KOPT-K1 (cell line): Measurements from ENCODE around the gene RAB25.

Experiments used
- H3K27ac ChIP-seq: fragments of 200-600 bp; sonication (generic); 2 replicates; pipeline ENCODE4 v1.5.1; 2016; ENCODE audit warnings: antibody characterized with exemption, mild to moderate bottlenecking, low read depth, low read length; ENCODE audit not compliant: poor library complexity, severe bottlenecking
- H3K36me3 ChIP-seq: fragments of 200-600 bp; sonication (generic); 2 replicates; pipeline ENCODE4 v1.5.1; 2017; ENCODE audit warnings: antibody characterized with exemption, mild to moderate bottlenecking, low read length, moderate library complexity; ENCODE audit not compliant: insufficient read depth
- H3K9me3 ChIP-seq: fragments of 200-600 bp; sonication (generic); 2 replicates; pipeline ENCODE4 v1.5.1; 2017; ENCODE audit warnings: antibody characterized with exemption, low read length, mild to moderate bottlenecking; ENCODE audit not compliant: insufficient read depth, poor library complexity, severe bottlenecking

The RAB25 gene

DNA sequence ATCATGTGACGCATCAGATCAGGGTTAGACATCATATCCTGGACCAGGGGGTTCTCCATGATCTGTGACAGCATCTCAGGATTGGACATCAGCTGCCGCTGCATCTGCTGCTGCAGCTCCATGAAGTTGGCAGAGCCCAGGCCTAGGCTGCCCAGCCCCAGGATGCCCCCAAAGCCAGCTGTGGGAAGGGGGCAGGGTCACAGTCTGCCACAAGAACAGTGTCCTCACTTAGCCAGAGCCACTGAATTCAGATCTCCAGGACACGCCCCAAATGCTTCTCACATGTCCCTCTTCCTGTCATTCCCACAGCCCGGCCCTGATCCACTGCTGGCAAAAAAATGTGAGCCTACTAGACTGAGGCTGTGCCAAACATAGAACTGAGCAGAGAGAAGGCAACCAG lies 10.6 kb upstream of the RAB25 start:
- Histone ChIP-seq H3K27ac (no peak overlapping the region), H3K36me3 (peaks cover 54% of the 10 kb centered on the region), H3K9me3 (no peaks in the 10 kb centered on the region)

DNA sequence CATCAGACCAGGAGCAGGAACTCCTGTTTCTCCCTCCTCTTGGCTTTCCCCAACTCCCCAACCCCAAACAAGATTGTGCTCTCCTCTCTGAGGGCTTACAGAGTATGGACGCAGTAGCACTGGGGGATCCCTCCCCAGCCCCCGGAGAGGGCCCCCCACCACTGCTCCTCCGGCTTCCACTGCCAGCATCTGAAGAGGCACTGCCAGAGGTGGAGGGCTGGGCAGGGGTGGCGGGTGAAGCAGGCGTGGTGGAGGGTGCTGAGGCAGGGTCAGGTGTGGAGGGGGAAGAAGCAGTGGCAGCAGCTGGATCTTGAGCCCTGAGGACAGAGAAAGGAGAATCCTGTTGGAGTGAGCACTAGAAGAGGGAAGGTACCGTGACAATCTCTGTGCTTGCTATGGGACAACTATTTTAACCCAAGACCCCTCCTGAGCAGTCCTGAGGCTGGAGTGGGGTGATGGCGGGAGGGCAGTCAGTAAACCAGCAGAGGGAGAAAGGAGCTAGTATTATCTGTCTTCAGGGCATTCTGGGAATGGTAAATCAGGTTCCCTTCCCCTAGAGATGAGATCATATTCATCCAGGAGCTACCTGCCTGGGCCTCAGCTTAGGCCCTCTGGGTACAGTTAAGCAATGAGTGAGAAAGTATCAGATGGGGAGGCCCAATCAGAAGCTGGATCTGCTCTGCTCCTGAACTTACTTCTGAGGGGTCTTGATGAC lies 9.8 kb upstream of the RAB25 start:
- H3K27ac ChIP-seq = no peak overlapping the region
- no peaks in the 10 kb centered on the region for H3K9me3 ChIP-seq
- peaks cover 51% of the 10 kb centered on the region for H3K36me3 ChIP-seq

DNA sequence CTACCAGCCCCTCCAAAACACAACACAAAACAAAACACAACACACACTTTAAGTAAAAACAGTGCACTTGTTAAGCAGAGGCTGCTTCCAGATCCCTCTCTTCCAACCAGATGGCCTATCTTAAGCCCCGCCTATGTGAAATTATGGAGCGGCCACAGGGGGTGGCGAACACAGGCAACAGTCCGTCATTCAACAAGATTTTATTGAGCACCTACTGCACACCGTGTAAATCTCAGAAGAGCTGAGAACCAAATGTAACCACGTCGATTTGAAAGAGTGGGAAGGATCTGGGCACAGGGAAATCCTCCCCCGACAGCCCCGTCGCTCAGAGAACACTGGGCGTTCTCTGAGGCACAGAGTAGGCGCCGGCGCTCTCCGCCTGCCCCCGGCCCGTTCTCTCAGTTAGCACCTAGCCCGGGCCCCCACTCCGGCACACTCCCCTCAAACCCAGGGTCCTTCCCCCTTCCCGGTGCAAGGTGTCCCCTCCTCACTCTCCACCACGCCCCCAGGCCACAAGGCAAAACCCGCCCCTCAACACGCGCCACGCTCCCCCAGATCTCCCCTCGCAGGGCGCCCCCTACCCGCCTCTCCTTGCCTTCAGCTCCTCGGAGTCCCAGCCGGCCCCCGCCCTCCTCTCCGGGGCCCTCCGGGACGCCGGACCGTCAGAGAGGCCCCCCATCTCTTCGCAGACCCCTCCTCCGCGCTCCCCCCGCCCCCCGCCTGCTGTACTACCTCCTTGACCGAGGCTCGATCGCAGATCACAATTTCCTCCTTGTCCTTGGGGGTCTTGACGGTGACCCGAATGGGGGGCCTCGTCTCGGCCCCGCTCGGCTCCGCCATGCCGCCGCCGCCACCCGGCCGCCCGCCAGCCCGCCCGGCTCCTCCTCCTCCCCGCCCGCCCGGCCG lies 7.8 kb upstream of the RAB25 start:
- no peaks in the 10 kb centered on the region for H3K9me3 ChIP-seq
- H3K27ac ChIP-seq = peak overlapping the region; percentile 83
- peaks cover 43% of the 10 kb centered on the region for H3K36me3 ChIP-seq

DNA sequence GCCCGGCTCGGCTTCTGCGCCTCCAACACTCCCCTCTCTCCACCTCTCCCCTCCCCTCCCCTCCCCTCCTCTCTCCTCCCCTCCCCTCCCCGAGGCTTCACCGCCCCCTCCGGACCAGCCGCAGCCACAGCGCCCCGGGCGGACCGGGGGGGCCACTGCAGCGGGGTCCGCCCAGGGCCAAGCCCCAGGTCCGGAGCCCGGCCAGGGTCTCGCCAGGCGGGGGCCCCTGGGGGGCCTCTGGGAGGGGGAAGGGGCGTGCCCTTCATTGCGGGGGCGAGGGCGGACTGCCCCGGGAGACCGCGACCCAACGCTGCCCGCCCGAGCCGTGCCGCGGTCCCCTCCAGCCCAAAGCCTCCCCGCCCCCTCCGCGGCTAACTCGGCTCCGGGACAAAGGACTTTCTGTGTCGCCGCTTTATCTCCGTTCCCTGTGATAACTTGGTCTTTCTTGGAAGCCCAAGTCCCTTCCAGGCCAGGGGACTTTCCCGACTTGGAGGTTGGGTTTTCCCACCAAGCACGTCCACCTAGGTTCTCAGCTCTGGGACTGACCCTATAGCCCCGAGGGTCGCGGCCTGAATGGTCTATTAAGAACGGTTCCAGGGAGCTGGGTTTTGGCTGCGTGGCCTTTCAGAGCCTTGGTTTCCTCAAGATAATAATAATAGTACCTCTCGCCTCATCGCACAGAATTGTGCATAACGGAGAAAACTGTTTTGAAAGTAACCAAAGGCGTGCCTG lies 7.0 kb upstream of the RAB25 start, which contains the start of gene UBQLN4:
Gene UBQLN4, minus strand, starts transcription at position 31 of the 732 bp plus-strand sequence. CDS start 97 bp downstream, outside the sequence.
- Histone ChIP-seq H3K27ac (peak within 1 kb of the TSS; percentile 83), H3K36me3 (peaks cover 42% of the 10 kb centered on the region), H3K9me3 (no peaks in the 10 kb centered on the region)

DNA sequence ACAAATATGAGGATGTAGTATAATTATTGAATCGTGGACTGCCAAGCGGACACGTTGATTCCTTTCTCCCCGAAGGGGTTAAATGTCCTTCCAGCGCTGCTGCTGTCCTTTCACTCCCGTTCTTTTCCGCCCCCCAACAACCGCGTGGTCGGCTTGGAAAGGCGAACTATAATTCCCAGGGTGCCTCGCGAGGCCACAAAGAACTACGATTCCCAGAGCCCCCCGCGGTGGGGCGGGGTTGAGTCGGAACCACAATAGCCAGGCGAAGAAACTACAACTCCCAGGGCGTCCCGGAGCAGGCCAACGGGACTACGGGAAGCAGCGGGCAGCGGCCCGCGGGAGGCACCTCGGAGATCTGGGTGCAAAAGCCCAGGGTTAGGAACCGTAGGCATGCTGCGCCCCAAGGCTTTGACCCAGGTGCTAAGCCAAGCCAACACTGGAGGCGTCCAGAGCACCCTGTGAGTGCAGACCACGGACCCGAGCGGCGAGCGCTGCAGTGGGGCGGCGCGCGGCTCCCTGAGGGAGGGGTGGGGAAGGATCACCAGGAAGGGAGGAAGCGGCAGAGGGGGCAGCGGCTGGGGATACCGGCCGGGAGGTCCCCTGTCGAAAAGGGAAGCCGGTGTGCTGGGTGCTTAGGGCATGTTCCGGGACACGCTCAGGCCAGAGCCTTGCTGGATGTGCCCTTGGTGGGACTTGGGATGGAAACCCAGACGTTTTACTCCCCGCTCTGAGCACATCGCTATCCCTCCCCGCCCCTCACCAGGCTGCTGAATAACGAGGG lies 6.3 kb upstream of the RAB25 start, which contains the start of gene LAMTOR2:
Gene LAMTOR2, plus strand, starts transcription at position 283 of the 781 bp plus-strand sequence. Its CDS starts 108 bp downstream, at position 391.
- Histone ChIP-seq H3K27ac (peak within 1 kb of the TSS; percentile 83), H3K36me3 (peaks cover 34% of the 10 kb centered on the region), H3K9me3 (no peaks in the 10 kb centered on the region)

DNA sequence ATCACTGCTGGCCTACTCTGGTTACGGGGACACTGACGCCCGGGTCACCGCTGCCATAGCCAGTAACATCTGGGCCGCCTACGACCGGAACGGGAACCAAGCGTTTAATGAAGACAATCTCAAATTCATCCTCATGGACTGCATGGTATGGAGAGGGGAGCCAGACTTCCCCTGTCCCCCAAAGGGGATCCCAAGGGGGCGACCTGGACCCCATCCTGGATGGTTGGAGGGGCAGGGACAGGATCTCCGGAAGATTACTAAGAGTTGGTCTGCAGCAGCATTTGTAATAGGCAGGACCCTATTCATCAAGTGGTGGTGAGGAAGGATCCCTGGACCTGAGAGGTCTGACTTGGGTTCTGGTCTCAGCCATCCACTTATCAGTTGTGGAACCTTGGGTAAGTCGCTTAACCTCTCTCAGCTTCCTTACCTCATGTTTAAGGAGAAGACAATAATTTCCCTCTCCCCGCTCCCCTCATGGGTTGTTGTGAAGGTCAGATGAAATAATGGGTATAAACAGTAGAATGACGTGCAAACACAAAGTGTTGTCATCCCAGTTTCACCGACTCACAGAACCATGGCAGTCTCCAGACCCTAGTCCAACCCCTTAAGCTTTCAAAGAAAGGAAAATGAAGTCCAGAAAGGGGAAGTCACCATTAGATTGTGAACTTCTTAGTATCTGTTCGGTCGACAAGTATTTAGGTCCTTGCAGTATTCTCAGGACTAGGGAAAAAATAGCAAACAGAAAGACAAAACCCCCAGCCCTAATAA lies 5.5 kb upstream of the RAB25 start:
- Histone ChIP-seq H3K27ac (peak overlapping the region; percentile 83), H3K36me3 (peaks cover 26% of the 10 kb centered on the region)

DNA sequence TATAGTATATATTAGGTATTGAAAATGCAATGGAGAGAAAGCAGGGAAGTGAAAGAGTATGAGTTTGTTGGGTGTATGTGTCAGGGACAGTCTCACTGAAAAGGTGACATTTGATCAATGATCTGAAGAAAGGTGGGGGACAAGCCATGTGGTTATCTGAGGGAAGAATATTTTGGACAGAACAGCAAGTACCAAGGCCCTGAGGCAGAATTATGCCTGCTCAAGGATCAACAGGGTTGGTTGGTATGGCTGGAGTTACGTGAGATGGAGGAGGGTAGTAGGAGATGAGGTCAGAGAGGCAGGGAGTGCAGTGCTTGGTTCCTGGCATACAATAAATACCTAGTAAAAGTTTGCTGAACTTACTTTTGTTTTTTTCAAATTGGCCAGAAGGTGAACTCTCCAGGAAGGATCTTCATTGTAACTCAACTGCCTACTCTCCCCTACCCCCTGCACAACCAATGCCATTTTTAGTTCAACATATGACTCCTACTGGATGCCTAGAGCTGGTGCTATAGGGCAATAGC lies 4.6 kb upstream of the RAB25 start:
- Histone ChIP-seq H3K27ac (no peak overlapping the region), H3K36me3 (peaks cover 18% of the 10 kb centered on the region; the same call in 1 of the 2 replicates), H3K9me3 (no peaks in the 10 kb centered on the region)

More for the DNA sequence above, 5.5 kb upstream of the RAB25 start:
- no peaks in the 10 kb centered on the region for H3K9me3 ChIP-seq

DNA sequence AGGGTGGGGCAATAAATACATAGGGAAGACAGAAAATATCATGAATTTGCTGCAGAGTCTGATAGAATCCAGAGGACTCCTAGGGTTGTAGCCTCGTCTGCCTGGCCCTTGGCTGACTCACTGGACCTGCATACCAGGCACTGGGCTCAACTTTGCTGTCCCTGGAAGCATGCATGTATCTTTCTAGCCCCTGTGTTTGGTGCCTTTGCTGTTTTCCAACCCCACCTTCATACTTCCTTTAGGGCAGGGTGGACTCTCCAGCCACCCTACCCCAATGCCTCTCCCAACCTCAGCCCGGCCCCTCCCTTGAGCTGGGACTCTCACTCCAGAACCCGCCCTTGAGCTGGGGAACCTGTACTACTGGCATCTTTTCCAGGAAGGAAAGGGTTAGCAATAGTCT lies 1.2 kb downstream of the RAB25 start:
- H3K9me3 ChIP-seq = no peaks in the 10 kb centered on the region
- peaks cover 14% of the 10 kb centered on the region; the same call in 1 of the 2 replicates for H3K36me3 ChIP-seq
- H3K27ac ChIP-seq = no peak overlapping the region

DNA sequence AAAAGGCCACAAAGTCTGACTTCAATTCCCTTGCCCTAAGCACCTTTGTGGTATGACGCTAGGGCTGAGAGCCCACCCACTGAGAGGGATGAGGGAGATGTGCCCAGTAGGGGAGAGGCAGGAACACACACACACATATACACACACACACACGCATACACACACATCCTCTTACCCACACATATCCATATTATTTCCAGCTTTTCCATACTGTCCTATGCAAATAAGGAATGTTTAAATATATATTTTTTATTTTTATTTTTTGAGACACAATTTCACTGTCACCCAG lies 3.0 kb downstream of the RAB25 start:
- Histone ChIP-seq H3K36me3 (no peaks in the 10 kb centered on the region), H3K27ac (no peak overlapping the region), H3K9me3 (no peaks in the 10 kb centered on the region)

DNA sequence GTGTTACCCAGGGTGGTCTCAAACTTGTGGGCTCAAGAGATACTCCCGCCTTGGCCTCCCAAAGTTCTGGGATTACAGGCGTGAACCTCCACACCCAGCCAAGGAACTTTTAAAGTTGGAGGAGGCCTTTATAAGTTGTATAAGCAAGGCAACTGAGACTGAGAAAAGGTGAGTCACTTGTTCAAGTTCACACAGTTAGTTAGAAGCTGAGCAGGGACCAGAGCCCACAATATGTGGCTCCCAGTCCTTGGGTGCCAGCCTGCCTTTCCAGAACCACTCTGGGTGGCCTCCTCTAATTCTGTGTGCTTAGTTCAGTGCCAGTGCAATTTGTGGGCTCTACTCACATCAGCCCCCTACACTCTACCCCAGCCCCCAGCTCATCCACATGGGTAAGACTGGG lies 3.7 kb downstream of the RAB25 start:
- H3K27ac ChIP-seq = no peak overlapping the region
- H3K9me3 ChIP-seq = no peaks in the 10 kb centered on the region
- H3K36me3 ChIP-seq = no peaks in the 10 kb centered on the region

DNA sequence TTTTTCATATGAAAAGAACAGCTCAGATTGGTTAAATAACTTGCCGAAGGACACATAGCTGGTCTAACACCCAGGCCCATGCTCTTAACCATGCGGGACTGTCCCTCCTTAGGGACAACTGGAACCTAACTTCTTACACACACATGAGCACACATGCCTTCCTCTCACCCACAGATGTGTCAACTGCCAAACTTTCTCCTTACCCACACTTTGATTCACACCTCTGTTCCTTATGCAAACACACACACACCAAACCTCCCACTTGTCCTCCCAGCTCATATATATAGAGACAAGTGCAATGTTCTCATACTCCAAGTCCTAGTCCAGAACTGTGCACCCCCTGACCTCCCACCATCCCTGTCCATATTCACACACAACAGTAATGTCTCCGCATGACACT lies 4.3 kb downstream of the RAB25 start:
- Histone ChIP-seq H3K27ac (no peak overlapping the region), H3K9me3 (no peaks in the 10 kb centered on the region), H3K36me3 (no peaks in the 10 kb centered on the region)

DNA sequence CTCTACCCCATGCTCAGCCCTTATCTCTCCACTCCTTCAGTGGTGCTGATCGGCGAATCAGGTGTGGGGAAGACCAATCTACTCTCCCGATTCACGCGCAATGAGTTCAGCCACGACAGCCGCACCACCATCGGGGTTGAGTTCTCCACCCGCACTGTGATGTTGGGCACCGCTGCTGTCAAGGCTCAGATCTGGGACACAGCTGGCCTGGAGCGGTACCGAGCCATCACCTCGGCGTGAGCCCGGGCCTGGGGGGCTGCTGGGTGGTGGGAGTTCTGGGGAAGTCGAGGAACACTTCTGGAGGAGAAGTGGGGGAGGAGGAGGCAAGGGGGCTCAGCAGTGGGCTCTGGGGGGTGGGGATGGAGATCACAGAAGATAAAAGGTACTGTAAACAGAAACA lies 4.9 kb downstream of the RAB25 start:
- Histone ChIP-seq H3K9me3 (no peaks in the 10 kb centered on the region), H3K36me3 (no peaks in the 10 kb centered on the region), H3K27ac (no peak overlapping the region)

DNA sequence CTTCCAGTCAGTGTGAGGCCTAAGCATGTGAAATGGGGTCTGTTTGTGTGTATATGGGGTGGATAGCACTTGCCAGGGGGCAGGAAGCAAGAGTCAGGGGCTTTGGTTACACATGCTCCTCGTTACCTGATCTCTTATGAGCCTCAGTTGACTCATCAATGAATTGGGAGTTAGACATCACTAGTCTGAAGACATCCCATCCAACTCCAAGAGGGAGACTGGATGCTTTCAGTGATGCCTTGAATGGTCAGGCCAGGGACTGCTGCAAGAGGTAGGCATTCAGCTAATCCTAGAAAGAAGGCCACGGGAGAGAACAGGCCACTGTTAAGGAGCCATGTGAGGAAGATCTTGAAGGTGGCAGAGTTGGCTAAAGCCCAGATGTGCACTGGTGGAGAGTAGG lies 6.3 kb downstream of the RAB25 start:
- no peak overlapping the region for H3K27ac ChIP-seq
- no peaks in the 10 kb centered on the region for H3K9me3 ChIP-seq
- H3K36me3 ChIP-seq = no peaks in the 10 kb centered on the region
